Measurements from ENCODE around the gene NPAT. TPM values are rescaled to one million over a fixed set of nuclear protein-coding genes. Genes with fewer than 3 reads are reported as not detected.

The NPAT gene
- total RNA-seq, 3 donors from 2014 or later, result 13.6 to 26.8 (median 21.6) TPM

DNA sequence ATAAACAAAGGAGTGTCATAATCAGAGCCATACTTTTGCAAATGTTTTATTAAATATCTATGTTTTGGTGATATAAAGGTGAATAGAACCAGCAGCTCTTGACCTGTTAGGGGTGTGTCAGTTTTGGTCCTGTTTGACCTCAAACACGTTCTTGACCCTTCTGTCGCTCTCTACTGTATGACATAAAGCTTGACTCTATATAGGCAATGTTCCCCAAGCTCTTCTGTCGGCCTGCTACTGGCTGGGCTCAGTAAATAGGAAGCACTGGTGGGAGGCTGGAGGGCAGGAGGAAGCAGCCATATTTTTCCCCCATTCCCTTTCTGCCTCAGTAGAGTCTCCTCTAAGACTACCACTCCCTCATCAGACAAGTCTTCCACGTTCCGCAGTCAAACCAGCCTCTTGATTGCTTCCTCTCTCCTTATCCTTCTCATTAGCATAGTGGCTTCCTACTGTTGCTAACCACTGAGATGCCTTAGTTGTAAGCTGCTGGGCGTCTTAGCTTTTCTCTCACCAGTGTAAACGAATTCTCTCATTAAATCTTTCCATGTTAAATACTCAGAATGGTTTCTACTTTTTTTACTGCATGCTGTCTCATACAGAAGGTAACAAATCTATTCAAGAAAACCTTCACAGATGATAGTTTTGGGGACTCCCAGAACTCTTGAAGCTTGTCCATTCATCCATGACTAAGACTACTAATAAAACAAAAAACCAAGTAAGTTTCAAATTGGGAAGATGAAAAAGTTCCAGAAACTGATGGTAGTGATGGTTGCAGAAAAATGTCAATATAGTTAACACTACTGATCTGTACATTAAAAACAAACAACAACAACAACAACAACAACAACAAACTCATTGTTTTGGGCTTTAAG, 3.3 kb downstream of the NPAT start:
- H3K4me3 ChIP-seq, result no peak overlapping the region
- H3K27ac ChIP-seq, result no peak overlapping the region
- intact Hi-C loops (cut with DNase I; ENCODE audit: low total_unique reads), result no loop called here
- no peak for DNase-seq (ENCODE audit: low spot score in 2 of 2)
- no peak for TF ChIP-seq POLR2AphosphoS5 (IDR thresholded peaks at IDR 0.05)
- TF ChIP-seq POLR2A (IDR thresholded peaks at IDR 0.05), result no peak
- TF ChIP-seq, protein P1, sequence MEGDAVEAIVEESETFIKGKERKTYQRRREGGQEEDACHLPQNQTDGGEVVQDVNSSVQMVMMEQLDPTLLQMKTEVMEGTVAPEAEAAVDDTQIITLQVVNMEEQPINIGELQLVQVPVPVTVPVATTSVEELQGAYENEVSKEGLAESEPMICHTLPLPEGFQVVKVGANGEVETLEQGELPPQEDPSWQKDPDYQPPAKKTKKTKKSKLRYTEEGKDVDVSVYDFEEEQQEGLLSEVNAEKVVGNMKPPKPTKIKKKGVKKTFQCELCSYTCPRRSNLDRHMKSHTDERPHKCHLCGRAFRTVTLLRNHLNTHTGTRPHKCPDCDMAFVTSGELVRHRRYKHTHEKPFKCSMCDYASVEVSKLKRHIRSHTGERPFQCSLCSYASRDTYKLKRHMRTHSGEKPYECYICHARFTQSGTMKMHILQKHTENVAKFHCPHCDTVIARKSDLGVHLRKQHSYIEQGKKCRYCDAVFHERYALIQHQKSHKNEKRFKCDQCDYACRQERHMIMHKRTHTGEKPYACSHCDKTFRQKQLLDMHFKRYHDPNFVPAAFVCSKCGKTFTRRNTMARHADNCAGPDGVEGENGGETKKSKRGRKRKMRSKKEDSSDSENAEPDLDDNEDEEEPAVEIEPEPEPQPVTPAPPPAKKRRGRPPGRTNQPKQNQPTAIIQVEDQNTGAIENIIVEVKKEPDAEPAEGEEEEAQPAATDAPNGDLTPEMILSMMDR (IDR thresholded peaks at IDR 0.05), result no peak
- no peaks in the 10 kb centered on the region for H3K27me3 ChIP-seq
- H3K4me1 ChIP-seq, result peaks cover 0 to 14% of the 10 kb centered on the region in 2 donors
- H3K36me3 ChIP-seq, result no peaks in the 10 kb centered on the region
- no peaks in the 10 kb centered on the region for H3K9me3 ChIP-seq

DNA sequence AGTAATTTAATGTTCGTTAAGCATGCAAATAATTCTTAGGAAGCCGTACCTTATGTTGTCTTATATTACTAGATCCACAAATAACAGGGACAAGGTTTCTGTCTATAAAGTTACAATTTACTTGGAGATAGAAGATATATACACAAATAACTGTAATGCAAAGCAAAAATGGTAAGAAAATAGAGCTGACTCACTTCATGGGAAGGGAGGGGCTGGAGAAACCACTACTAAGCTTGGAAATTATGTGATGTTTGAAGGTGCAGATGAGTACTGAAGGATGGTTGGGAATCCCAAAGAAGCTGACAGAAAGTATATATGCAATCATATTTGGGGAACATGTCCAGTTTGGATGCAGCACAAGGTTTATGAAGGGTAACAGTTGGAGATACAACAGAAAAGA, 4.0 kb downstream of the NPAT start:
- no peak for DNase-seq (ENCODE audit: low spot score in 2 of 2)
- intact Hi-C loops (cut with DNase I; ENCODE audit: low total_unique reads), result no loop called here
- TF ChIP-seq POLR2AphosphoS5 (IDR thresholded peaks at IDR 0.05) (no peak), POLR2A (IDR thresholded peaks at IDR 0.05) (no peak)
- TF ChIP-seq, protein P1 (IDR thresholded peaks at IDR 0.05), result no peak
- H3K4me1 ChIP-seq, result peaks cover 0 to 8% of the 10 kb centered on the region in 2 donors
- H3K9me3 ChIP-seq, result no peaks in the 10 kb centered on the region
- H3K4me3 ChIP-seq, result no peak overlapping the region
- no peak overlapping the region for H3K27ac ChIP-seq
- no peaks in the 10 kb centered on the region for H3K36me3 ChIP-seq
- no peaks in the 10 kb centered on the region for H3K27me3 ChIP-seq

DNA sequence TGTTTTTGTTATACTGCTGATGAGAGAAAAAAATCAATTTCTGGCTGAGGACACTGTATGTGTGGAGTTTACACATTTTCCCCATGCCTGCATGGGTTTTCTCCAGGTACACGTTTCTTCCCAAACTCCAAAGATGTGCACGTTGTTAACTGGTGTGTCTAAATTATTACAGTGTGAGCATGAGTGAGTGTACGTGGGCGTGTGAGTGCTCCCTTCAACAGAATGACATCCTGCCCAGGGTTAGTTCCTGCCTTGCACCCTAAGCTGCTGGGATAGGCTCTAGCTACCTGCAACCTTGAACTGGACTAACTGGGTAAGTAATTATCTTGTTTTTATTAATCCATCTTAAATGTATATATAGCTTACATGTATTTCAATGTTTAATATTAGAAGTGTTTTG, 5.5 kb downstream of the NPAT start:
- Histone ChIP-seq H3K9me3 (no peaks in the 10 kb centered on the region), H3K4me1 (peaks cover 0 to 8% of the 10 kb centered on the region in 2 donors), H3K4me3 (no peak overlapping the region), H3K36me3 (no peaks in the 10 kb centered on the region), H3K27me3 (no peaks in the 10 kb centered on the region), H3K27ac (no peak overlapping the region)
- TF ChIP-seq POLR2A (IDR thresholded peaks at IDR 0.05) (no peak), POLR2AphosphoS5 (IDR thresholded peaks at IDR 0.05) (no peak)
- TF ChIP-seq, protein P1 (IDR thresholded peaks at IDR 0.05), result no peak
- intact Hi-C loops (cut with DNase I; ENCODE audit: low total_unique reads), result no loop called here
- DNase-seq (ENCODE audit: low spot score in 2 of 2), result no peak

DNA sequence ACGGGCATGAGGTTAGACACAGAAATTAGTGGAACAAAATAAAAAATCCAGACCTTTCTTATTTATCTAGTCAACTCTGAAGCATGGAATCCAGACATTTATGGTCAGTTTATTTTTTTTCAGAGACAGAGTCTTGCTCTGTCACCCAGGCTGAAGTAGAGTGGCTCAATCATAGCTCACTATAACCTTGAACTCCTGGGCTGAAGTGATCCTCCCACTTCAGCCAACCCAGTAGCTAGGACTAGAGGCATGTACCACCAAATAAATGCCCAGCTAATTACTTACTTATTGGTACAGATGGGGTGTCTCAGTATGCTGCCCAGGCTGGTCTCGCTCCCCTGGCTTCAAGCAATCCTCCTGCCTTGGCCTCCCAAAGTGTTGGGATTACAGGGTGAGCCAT, 8.7 kb downstream of the NPAT start:
- intact Hi-C loops (cut with DNase I; ENCODE audit: low total_unique reads), result no loop called here
- no peak overlapping the region for H3K4me3 ChIP-seq
- H3K4me1 ChIP-seq, result no peaks in the 10 kb centered on the region
- DNase-seq (ENCODE audit: low spot score in 2 of 2), result no peak
- no peaks in the 10 kb centered on the region for H3K9me3 ChIP-seq
- TF ChIP-seq, protein P1 (IDR thresholded peaks at IDR 0.05), result no peak
- TF ChIP-seq POLR2A (IDR thresholded peaks at IDR 0.05), result no peak
- no peak for TF ChIP-seq POLR2AphosphoS5 (IDR thresholded peaks at IDR 0.05)
- no peaks in the 10 kb centered on the region for H3K27me3 ChIP-seq
- no peaks in the 10 kb centered on the region for H3K36me3 ChIP-seq
- no peak overlapping the region for H3K27ac ChIP-seq

DNA sequence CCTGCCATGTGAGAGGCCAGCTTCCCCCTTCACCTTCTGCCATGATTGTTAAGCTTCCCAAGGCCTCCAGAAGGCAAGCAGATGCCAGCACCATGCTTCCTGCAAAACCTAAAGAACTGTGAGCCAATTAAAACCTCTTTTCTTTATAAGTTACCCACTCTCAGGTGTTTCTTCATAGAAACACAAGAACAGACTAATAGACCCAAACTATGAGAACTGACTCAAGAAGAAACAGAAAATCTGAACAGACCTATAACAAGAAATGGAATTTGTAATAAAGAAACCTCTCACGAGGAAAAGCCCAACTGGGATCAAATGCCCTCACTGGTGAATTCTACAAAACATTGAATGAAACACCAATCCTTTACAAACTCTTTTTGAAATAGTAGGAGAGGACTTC, 12.0 kb downstream of the NPAT start:
- DNase-seq (ENCODE audit: low spot score in 2 of 2), result no peak
- Histone ChIP-seq H3K4me1 (no peaks in the 10 kb centered on the region), H3K27ac (no peak overlapping the region), H3K9me3 (peaks cover 0 to 12% of the 10 kb centered on the region in 2 donors), H3K27me3 (no peaks in the 10 kb centered on the region), H3K4me3 (no peak overlapping the region), H3K36me3 (no peaks in the 10 kb centered on the region)
- TF ChIP-seq, protein P1 (IDR thresholded peaks at IDR 0.05), result no peak
- no peak for TF ChIP-seq POLR2AphosphoS5 (IDR thresholded peaks at IDR 0.05)
- no peak for TF ChIP-seq POLR2A (IDR thresholded peaks at IDR 0.05)
- intact Hi-C loops (cut with DNase I; ENCODE audit: low total_unique reads), result no loop called here

All from breast epithelium (tissue), 4 donors.